H1 (cell line): ENCODE data around the gene LHFPL6. TPM values are rescaled to one million over a fixed set of nuclear protein-coding genes. Genes with fewer than 3 reads are reported as not detected.

Experiments
- CBX8 ChIP-seq: fragments of 300-800, 300-1000 bp; sonication (generic); IDR thresholded peaks from 2 replicates; pipeline ENCODE4 v1.7.1; 2016; ENCODE audit warnings: low read depth, low read length, borderline replicate concordance
- CHD7 ChIP-seq: fragments of 300-600 bp; sonication (generic); IDR thresholded peaks from 2 replicates; pipeline ENCODE4 v1.7.1; 2012; ENCODE audit warnings: low read length, moderate library complexity, mild to moderate bottlenecking, inconsistent platforms; ENCODE audit not compliant: insufficient replicate concordance
- CTBP2 ChIP-seq: IDR thresholded peaks from 2 replicates; pipeline ENCODE4 v1.7.0; 2011; ENCODE audit warnings: borderline replicate concordance, mild to moderate bottlenecking, moderate library complexity, mixed read lengths, low read length; ENCODE audit not compliant: insufficient read depth, insufficient read length
- E2F6 ChIP-seq: IDR thresholded peaks from 2 replicates; pipeline ENCODE4 v1.6.1; 2012; ENCODE audit warnings: inconsistent platforms
- MAX ChIP-seq: IDR thresholded peaks from 2 replicates; pipeline ENCODE4 v1.6.1; 2012; ENCODE audit warnings: inconsistent platforms
- RFX5 ChIP-seq: IDR thresholded peaks from 2 replicates; pipeline ENCODE4 v1.6.1; 2011; ENCODE audit warnings: low read depth, low read length, improper control_type of control experiment, borderline replicate concordance
- RXRA ChIP-seq: IDR thresholded peaks from 2 replicates; pipeline ENCODE4 v1.6.1; 2011; ENCODE audit warnings: low read depth, mild to moderate bottlenecking, low read length, moderate library complexity; ENCODE audit not compliant: insufficient read depth
- SP1 ChIP-seq: IDR thresholded peaks from 2 replicates; pipeline ENCODE4 v1.6.1; 2011; ENCODE audit warnings: low read depth, low read length
- USF2 ChIP-seq: IDR thresholded peaks from 2 replicates; pipeline ENCODE4 v1.6.1; 2011; ENCODE audit warnings: low read length, improper control_type of control experiment
- polyA plus RNA-seq, 7 experiments: library from polyadenylated mRNA; depleted of rRNA in 3 of 7; stranded (reverse) in 5 of 7; unstranded in 2 of 7; fragments of >200 nt in 5 of 7; fragments of 200-250 nt in 2 of 7; gene quantifications; 1 replicate in 5 of 7; 2 replicates in 1 of 7; 4 replicates in 1 of 7; pipeline versions ENCODE4 v1.2.1 to v1.2.3, GENCODE V29; 2011 to 2013; ENCODE audit warnings: missing spikeins in 2 of 7, mixed read lengths in 2 of 7
- total RNA-seq: library from RNA; stranded (reverse); fragmentation: NEBNext Ultra II Directional; extraction: Animal tissue kit (Norgen Biotek cat#: 25700); gene quantifications from 2 replicates; pipeline ENCODE4 v1.2.1, GENCODE V29; 2021

Gene LHFPL6
- total and polyA plus RNA-seq, 2 of the 8 experiments (the other 6 are each of a cell fraction or from before 2014, with no cell fraction given): 7.6 to 17.0 TPM

GRCh38 chr13:39567569-39567968, 35.4 kb downstream of the LHFPL6 start (continued):
- TF ChIP-seq E2F6 (no peak), USF2 (no peak), CHD7 (no peak), RXRA (no peak), SP1 (no peak), CBX8 (no peak), RFX5 (no peak), MAX (no peak), CTBP2 (no peak)
